NB4 (cell line): ENCODE measurements around the gene HARS2.
"Not testable (repeated sequence)": the region's sequence is repeated elsewhere in the genome, so short reads cannot be mapped to it uniquely, and the experiment has no call there.

ENCODE experiments used
- DNase-seq: peaks from one replicate; pipeline ENCODE4 v3.0.0; 2010; ENCODE audit warnings: low read depth
- H3K4me3 ChIP-seq: one replicate; pipeline ENCODE4 v1.5.1; 2011; ENCODE audit warnings: mild to moderate bottlenecking, low read depth, low read length, moderate library complexity
- CTCF ChIP-seq: IDR thresholded peaks from one replicate; pipeline ENCODE4 v1.5.1; 2012; ENCODE audit warnings: low read depth, low read length
- MYC ChIP-seq: IDR thresholded peaks from 2 replicates; pipeline ENCODE4 v1.6.1; 2011; ENCODE audit warnings: low read depth, low read length
- POLR2A ChIP-seq: IDR thresholded peaks from 2 replicates; pipeline ENCODE4 v1.6.1; 2011; ENCODE audit warnings: mild to moderate bottlenecking; ENCODE audit not compliant: insufficient read length; ENCODE audit errors: extremely low read depth
- TF ChIP-seq, protein P1 (sequence below): IDR thresholded peaks from 2 replicates; pipeline ENCODE4 v1.6.1; 2011; ENCODE audit warnings: low read depth, low read length

Gene HARS2

GRCh38 chr5:140696891-140697492 is 5.7 kb downstream of the HARS2 start:
- H3K4me3 ChIP-seq = no peak overlapping the region
- TF ChIP-seq, protein P1, sequence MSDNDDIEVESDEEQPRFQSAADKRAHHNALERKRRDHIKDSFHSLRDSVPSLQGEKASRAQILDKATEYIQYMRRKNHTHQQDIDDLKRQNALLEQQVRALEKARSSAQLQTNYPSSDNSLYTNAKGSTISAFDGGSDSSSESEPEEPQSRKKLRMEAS = no peak
- TF ChIP-seq MYC (no peak), POLR2A (no peak), CTCF (no peak)
- no peak for DNase-seq

- TF ChIP-seq MYC (0 out of 2 replicates have a peak, but pooled peaks have one; percentile 40), POLR2A (peak; percentile 79)
- TF ChIP-seq, protein P1 = no peak; the same call in 1 of the 2 replicates
- peak within 1 kb of the TSS; percentile 95 for H3K4me3 ChIP-seq
- DNase-seq = peak; percentile 97
Measured at GRCh38 chr5:140700177-140701144, 9.2 kb downstream of the HARS2 start, which contains the start of gene ZMAT2. Gene ZMAT2, plus strand, starts transcription at chr5:140700447. Its CDS starts 14 bp downstream, at chr5:140700461.

DNA sequence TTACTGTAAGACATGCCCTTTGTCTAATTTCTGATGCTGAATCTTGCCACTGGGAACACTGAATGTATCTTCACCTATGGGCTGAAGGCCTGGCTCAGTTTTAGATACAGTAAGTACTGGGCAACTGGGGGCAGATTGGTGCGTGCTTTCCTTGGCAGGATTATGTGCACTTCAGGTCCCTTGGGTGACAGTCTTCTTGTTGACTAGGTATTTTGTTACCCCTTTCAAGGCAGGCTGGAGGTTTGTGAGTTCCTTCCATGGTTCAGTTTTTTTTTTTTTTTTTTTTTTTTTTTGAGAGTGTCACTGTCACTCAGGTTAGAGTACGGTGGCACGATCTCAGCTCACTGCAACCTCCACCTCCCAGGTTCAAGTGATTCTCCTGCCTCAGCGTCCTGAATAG is 16.6 kb downstream of the HARS2 start:
- TF ChIP-seq POLR2A = no peak
- TF ChIP-seq, protein P1 = no peak
- TF ChIP-seq CTCF = no peak
- no peak for TF ChIP-seq MYC
- DNase-seq = no peak

DNA sequence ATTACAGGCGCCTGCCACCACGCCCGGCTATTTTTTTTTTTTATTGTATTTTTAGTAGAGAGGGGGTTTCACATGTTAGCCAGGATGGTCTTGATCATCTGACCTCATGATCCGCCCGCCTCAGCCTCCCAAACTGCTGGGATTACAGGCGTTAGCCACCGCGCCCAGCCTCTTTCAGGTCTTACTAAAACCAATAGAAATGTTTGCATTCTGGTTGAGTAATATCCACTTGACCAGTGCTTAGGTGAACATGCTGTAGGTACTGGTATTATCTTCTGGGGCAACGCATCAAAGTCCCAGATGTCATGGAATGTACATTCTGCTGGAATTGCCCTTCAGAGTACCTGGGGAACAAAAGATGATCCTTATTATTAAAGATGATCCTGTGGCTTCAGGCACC is 17.5 kb downstream of the HARS2 start:
- H3K4me3 ChIP-seq, DNase-seq: not testable (repeated sequence)

More for the DNA sequence above, 16.6 kb downstream of the HARS2 start:
- no peak overlapping the region for H3K4me3 ChIP-seq

- TF ChIP-seq CTCF = no peak
- peak; percentile 22 for TF ChIP-seq POLR2A
- TF ChIP-seq MYC = peak; percentile 50
- TF ChIP-seq, protein P1 = peak; percentile 62
- H3K4me3 ChIP-seq = peak overlapping the region; percentile 92
- peak; percentile 97 for DNase-seq
Measured at GRCh38 chr5:140710899-140711552, 19.8 kb downstream of the HARS2 start.

- H3K4me3 ChIP-seq = peak overlapping the region; percentile 19
- no peak for TF ChIP-seq POLR2A
- TF ChIP-seq CTCF = no peak
- TF ChIP-seq, protein P1 = no peak
- no peak for TF ChIP-seq MYC
- DNase-seq = no peak
Measured at GRCh38 chr5:140711794-140712193, 20.5 kb downstream of the HARS2 start.
